Right lobe of liver (tissue), 6 donors: ENCODE measurements around the gene FAM110D. TPM values are rescaled to one million over a fixed set of nuclear protein-coding genes. Genes with fewer than 3 reads are reported as not detected.

Experiments
- ATAC-seq, 4 donors: fragments of 200-7000 bp; cut with Tn5 transposase; one replicate each; pipeline ENCODE4 v1.9.1; 2020; ENCODE audit warnings: mild to moderate bottlenecking in 4 of 4, moderate library complexity in 4 of 4
- DNase-seq, 3 donors: peaks; one replicate each; pipeline ENCODE4 v3.0.0-alpha.2; 2020
- H3K27ac ChIP-seq, 3 donors: fragments of 200-600 bp; one replicate each; pipeline ENCODE4 v1.8.0; 2022
- H3K27me3 ChIP-seq, 2 donors: fragments of 200-600 bp; one replicate each; pipeline ENCODE4 v1.8.0; 2022
- H3K36me3 ChIP-seq, 4 donors: fragments of 200-600 bp; sonication (generic) in 1 of 4; one replicate each; pipeline versions ENCODE4 v1.5.1 to v1.8.0; 2017 to 2022; ENCODE audit warnings: control low read depth in 1 of 4
- H3K4me1 ChIP-seq, 4 donors: fragments of 200-600 bp; sonication (generic) in 1 of 4; one replicate each; pipeline versions ENCODE4 v1.5.1 to v1.8.0; 2017 to 2022; ENCODE audit warnings: control low read depth in 1 of 4
- H3K4me3 ChIP-seq, 3 donors: fragments of 200-600 bp; one replicate each; pipeline ENCODE4 v1.8.0; 2022
- H3K9me3 ChIP-seq, 4 donors: fragments of 200-600 bp; sonication (generic) in 1 of 4; one replicate each; pipeline versions ENCODE4 v1.5.1 to v1.8.0; 2017 to 2022; ENCODE audit warnings: control low read depth in 1 of 4
- POLR2A ChIP-seq: fragments of 450-650 bp; IDR thresholded peaks from one replicate; pipeline ENCODE4 v1.6.1; 2017; ENCODE audit warnings: antibody characterized with exemption, mild to moderate bottlenecking
- WGBS: methylation state at CpG from one replicate; pipeline ENCODE4 v1.1.6; 2018; ENCODE audit warnings: low coverage, low lambda C conversion rate; ENCODE audit not compliant: insufficient coverage; ENCODE audit errors: missing lambda C conversion rate; 5-methylcytosine and 5-hydroxymethylcytosine counted together
- intact Hi-C, 2 donors: fragments of 100-400 bp; cut with DNase I; formaldehyde crosslinking; loops; one replicate each; pipeline versions ENCODE4 v1.11.2 to v1.14.1; 2022
- total RNA-seq, 6 experiments: library from RNA; depleted of rRNA in 2 of 6; stranded (reverse); fragments of >200 nt in 2 of 6; fragmentation: NEBNext Ultra II Directional in 3 of 6; extraction: Animal tissue kit (Norgen Biotek cat#: 25700) in 3 of 6; gene quantifications; one replicate each; pipeline versions ENCODE4 v1.1.0 to v1.2.4, GENCODE V29; 2016 to 2023
- TF ChIP-seq, protein P1 (sequence below), 4 donors: fragments of 200-600 bp in 3 of 4; fragments of 450-650 bp in 1 of 4; IDR thresholded peaks; one replicate each; pipeline versions ENCODE4 v1.5.1 to v1.8.0; 2016 to 2022; ENCODE audit warnings: antibody characterized with exemption in 4 of 4, mild to moderate bottlenecking in 2 of 4
- donor health status: DM: no; HTN: yes; CAD: no.
- donor health status: DM: no; HTN: no; CAD: no.
- donor health status: DM: no; HTN: no; CAD: no.
- donor health status: DM: no; HTN: yes; CAD: no.
- donor health status: DM: no; HTN: yes; CAD: no.

FAM110D gene
- total RNA-seq, 6 experiments from 2014 or later: 0.22 to 0.53 (median 0.34) TPM

DNA sequence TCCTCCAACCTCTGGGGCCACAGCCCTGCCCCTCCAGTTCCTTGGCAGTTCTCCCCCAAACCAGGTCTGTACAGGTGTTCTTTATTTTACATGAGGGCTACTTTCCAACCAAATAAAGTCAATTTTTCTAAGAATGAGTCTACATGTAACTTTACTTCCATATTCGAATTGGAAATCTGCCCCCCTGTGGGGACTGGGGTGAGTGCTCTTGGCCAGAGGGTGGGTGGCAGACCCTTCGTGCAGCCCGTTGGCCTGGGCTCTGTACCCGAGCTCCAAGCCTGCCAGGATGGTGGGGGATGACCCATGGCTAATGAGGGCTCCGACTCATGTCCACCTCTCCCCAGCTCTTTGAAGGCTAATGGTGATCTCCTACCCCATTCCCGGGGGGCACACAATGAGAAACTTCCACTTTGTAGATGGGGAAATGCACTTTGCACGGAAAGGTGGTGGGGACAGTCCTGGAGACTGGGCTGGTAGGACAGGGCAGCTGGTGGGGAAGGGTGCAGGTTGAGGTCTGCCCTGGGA, 30.9 kb downstream of the FAM110D start:
- TF ChIP-seq, protein P1, sequence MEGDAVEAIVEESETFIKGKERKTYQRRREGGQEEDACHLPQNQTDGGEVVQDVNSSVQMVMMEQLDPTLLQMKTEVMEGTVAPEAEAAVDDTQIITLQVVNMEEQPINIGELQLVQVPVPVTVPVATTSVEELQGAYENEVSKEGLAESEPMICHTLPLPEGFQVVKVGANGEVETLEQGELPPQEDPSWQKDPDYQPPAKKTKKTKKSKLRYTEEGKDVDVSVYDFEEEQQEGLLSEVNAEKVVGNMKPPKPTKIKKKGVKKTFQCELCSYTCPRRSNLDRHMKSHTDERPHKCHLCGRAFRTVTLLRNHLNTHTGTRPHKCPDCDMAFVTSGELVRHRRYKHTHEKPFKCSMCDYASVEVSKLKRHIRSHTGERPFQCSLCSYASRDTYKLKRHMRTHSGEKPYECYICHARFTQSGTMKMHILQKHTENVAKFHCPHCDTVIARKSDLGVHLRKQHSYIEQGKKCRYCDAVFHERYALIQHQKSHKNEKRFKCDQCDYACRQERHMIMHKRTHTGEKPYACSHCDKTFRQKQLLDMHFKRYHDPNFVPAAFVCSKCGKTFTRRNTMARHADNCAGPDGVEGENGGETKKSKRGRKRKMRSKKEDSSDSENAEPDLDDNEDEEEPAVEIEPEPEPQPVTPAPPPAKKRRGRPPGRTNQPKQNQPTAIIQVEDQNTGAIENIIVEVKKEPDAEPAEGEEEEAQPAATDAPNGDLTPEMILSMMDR (IDR thresholded peaks at IDR 0.05): no peak
- TF ChIP-seq POLR2A: no peak
- H3K36me3 ChIP-seq: no peaks in the 10 kb centered on the region
- no peaks in the 10 kb centered on the region for H3K27me3 ChIP-seq
- H3K4me1 ChIP-seq: no peaks in the 10 kb centered on the region
- DNase-seq: no peak
- intact Hi-C loops: no loop called here
- H3K4me3 ChIP-seq: no peak overlapping the region
- 82% methylated on average over 5 of the region's 7 CpGs for WGBS
- no peak for ATAC-seq
- no peak overlapping the region for H3K27ac ChIP-seq
- H3K9me3 ChIP-seq: no peaks in the 10 kb centered on the region

DNA sequence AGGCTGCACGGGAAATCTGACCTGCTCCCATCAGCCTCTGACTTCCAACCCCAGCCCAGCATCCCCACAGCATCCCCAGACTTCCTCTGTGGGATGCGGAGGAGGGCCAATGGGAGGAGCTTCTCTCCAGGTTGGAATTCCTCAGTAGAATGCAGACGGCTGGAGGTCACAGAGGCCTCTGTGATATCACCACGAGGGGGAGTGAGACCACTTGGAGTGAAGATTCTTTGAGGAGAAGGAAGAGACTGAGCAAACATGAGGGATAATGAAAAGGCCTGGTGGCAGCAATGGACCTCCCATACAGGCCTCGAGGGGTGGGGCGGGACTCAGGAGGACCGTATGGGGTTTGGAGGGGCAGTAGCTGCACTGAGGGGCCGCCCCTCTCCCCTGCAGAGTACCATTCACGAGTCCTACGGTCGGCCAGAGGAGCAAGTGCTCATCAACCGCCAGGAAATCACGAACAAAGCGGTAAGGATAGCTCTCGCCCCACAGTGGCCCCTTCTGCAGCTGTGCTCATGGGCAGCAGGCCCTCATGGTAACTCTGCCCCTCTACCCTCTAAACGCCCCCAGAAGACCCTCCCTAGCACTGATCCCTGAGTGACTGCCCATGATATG, 31.6 kb downstream of the FAM110D start, which contains the start of gene CATSPER4:
Gene CATSPER4, plus strand, starts transcription at position 230 of the 615 bp plus-strand sequence. Its CDS starts 26 bp downstream, at position 256.
- no peak within 1 kb of the TSS for H3K4me3 ChIP-seq
- no peak for DNase-seq
- TF ChIP-seq, protein P1 (IDR thresholded peaks at IDR 0.05): no peak
- TF ChIP-seq POLR2A: no peak
- WGBS: 52% methylated on average over 8 of the region's 16 CpGs
- ATAC-seq: no peak
- intact Hi-C loops: no loop called here
- H3K27ac ChIP-seq: no peak within 1 kb of the TSS
- H3K4me1 ChIP-seq: no peaks in the 10 kb centered on the region
- H3K36me3 ChIP-seq: no peaks in the 10 kb centered on the region
- H3K9me3 ChIP-seq: no peaks in the 10 kb centered on the region
- no peaks in the 10 kb centered on the region for H3K27me3 ChIP-seq

DNA sequence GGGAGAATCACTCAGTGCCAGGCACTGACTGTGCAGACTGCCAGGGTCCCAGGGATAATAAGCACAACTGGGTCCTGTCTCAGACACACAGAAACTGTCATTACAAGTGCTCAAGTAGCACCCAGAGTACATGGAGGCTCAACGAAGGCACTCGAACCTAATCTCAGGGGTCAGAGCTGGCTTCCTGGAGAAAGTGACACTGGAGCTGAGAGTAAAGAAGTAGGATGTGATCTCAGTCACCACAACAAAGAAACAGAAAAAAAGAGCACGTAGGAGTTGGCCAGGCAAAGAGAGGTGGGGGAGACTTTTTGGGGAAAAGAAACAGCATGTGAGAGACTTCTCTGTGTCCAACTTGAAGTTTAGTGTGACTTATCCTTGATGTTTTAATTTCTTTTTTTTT, 32.9 kb downstream of the FAM110D start:
- H3K27me3 ChIP-seq: no peaks in the 10 kb centered on the region
- no peak overlapping the region for H3K4me3 ChIP-seq
- ATAC-seq: no peak
- 43% methylated on average over 3 of the region's 3 CpGs for WGBS
- TF ChIP-seq, protein P1 (IDR thresholded peaks at IDR 0.05): no peak
- TF ChIP-seq POLR2A: no peak
- no peaks in the 10 kb centered on the region for H3K36me3 ChIP-seq
- DNase-seq: no peak
- H3K4me1 ChIP-seq: no peaks in the 10 kb centered on the region
- no peak overlapping the region for H3K27ac ChIP-seq
- H3K9me3 ChIP-seq: no peaks in the 10 kb centered on the region
- intact Hi-C loops: no loop called here

DNA sequence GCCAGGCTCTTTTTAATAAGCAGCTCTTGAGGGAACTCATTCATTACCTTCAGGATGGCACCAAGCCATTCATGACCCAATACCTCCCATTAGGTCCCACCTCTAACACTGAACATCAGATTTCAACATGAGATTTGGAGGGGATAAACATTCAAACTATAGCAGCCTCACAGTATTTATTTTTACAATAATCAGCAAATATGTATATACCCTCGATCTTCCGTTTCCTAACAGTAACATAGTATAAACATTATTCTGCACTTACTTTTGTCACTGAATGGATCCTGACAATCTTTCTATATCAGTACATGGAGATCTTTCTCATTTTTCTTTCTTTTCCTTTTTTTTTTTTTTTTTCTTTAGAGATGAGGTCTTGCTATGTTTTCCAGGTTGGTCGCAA, 36.9 kb downstream of the FAM110D start:
- 53% methylated on average over 3 of the region's 3 CpGs for WGBS
- Histone ChIP-seq H3K27me3 (no peaks in the 10 kb centered on the region), H3K4me3 (no peak overlapping the region), H3K36me3 (no peaks in the 10 kb centered on the region), H3K4me1 (no peaks in the 10 kb centered on the region), H3K9me3 (no peaks in the 10 kb centered on the region), H3K27ac (no peak overlapping the region)
- TF ChIP-seq, protein P1 (IDR thresholded peaks at IDR 0.05): no peak
- no peak for TF ChIP-seq POLR2A
- DNase-seq (no peak), ATAC-seq (no peak)
- intact Hi-C loops: no loop called here
